HepG2 (cell line): Measurements from ENCODE around the gene LBX2. TPM values are rescaled to one million over a fixed set of nuclear protein-coding genes. Genes with fewer than 3 reads are reported as not detected.

ENCODE experiments used
- ATAC-seq: fragments of 200-7000 bp; cut with Tn5 transposase; 3 replicates; pipeline ENCODE4 v1.9.1; 2020; ENCODE audit warnings: mild to moderate bottlenecking, moderate library complexity
- BruUV-seq: library from RNA; stranded (reverse); fragments of 400-500 nt; replicated peaks from 2 replicates; lab custom pipeline; 2021; lab: Mats Ljungman, UMichigan
- CTCF ChIA-PET: fragments of 300-600 bp; formaldehyde crosslinking; extraction: SDS; loops from one replicate; lab custom pipeline; 2021; ENCODE audit warnings: low total read pairs, inconsistent platforms, low intra/inter-chr PET ratio; lab: Yijun Ruan, JAX
- POLR2A ChIA-PET: fragments of 350-600 bp; sonication (Branson Sonifier 250); formaldehyde crosslinking; loops from one replicate; lab custom pipeline; 2020; ENCODE audit warnings: antibody characterized with exemption, inconsistent platforms; lab: Yijun Ruan, JAX
- DNase-seq: peaks from one replicate; pipeline ENCODE4 v3.0.0-alpha.2; 2015; ENCODE audit warnings: low spot score
- FAIRE-seq: peaks from 3 replicates; lab custom pipeline; 2011; peaks lifted over from hg19 to GRCh38; lab: Jason Lieb, UNC
- H2AFZ ChIP-seq: one replicate; pipeline ENCODE4 v1.6.1; 2011; ENCODE audit warnings: low read length, inconsistent platforms
- H3K27ac ChIP-seq: fragments of 300-600 bp; 3 replicates; pipeline ENCODE4 v1.8.0; 2011; ENCODE audit warnings: mixed run types, mild to moderate bottlenecking, mixed read lengths, low read length, inconsistent platforms; ENCODE audit not compliant: insufficient read depth; ENCODE audit errors: extremely low read length
- H3K27me3 ChIP-seq, 2 experiments: fragments of 200-600 bp in 1 of 2; 2 replicates in 1 of 2; 3 replicates in 1 of 2; pipeline versions ENCODE4 v1.6.0 to v1.8.0; 2011; ENCODE audit warnings: low read length in 2 of 2, mild to moderate bottlenecking in 2 of 2, moderate library complexity in 2 of 2, inconsistent platforms in 1 of 2; ENCODE audit not compliant: insufficient read depth in 2 of 2, control insufficient read depth in 1 of 2
- H3K36me3 ChIP-seq, 2 experiments: fragments of 200-600 bp in 1 of 2; replicated peaks in 1 of 2; 2 replicates in 1 of 2; 3 replicates in 1 of 2; pipeline versions ENCODE4 v1.5.1 to v1.8.0; 2011; ENCODE audit warnings: low read length in 2 of 2, inconsistent platforms in 1 of 2; ENCODE audit not compliant: insufficient read depth in 2 of 2, control insufficient read depth in 1 of 2
- H3K4me1 ChIP-seq: 2 replicates; pipeline ENCODE4 v1.5.1; 2012; ENCODE audit warnings: low read length, inconsistent platforms; ENCODE audit not compliant: insufficient read depth
- H3K4me2 ChIP-seq: 2 replicates; pipeline ENCODE4 v1.6.0; 2011; ENCODE audit warnings: low read depth, low read length, inconsistent platforms
- H3K4me3 ChIP-seq, 3 experiments: fragments of 200-600 bp in 1 of 3; sonication (generic), shearing (Covaris generic) in 1 of 3; replicated peaks in 1 of 3; 2 replicates each; pipeline ENCODE4 v1.5.1; 2011 to 2016; ENCODE audit warnings: low read length in 3 of 3, inconsistent platforms in 2 of 3, low read depth in 2 of 3, mild to moderate bottlenecking in 2 of 3, control low read depth in 1 of 3, mixed read lengths in 1 of 3; ENCODE audit not compliant: insufficient read depth in 1 of 3
- H3K79me2 ChIP-seq: one replicate; pipeline ENCODE4 v1.6.1; 2011; ENCODE audit warnings: low read length, inconsistent platforms; ENCODE audit not compliant: insufficient read depth
- H3K9ac ChIP-seq: 2 replicates; pipeline ENCODE4 v1.6.0; 2011; ENCODE audit warnings: mild to moderate bottlenecking, low read depth, low read length, inconsistent platforms; ENCODE audit not compliant: insufficient read depth
- H3K9me3 ChIP-seq: 2 replicates; pipeline ENCODE4 v1.5.1; 2012; ENCODE audit warnings: mild to moderate bottlenecking, low read length
- H4K20me1 ChIP-seq: 2 replicates; pipeline ENCODE4 v1.6.0; 2011; ENCODE audit warnings: inconsistent platforms, mild to moderate bottlenecking, low read length, moderate library complexity; ENCODE audit not compliant: insufficient read depth
- GRHL1 ChIP-seq: sonication (generic); formaldehyde crosslinking; conservative IDR thresholded peaks from 2 replicates; pipeline ENCODE4 v1.8.0; 2022; ENCODE audit warnings: missing genetic modification reagents
- HNRNPL ChIP-seq: fragments of 200-400 bp; formaldehyde crosslinking; IDR thresholded peaks from 2 replicates; pipeline ENCODE4 v1.6.1; 2017; ENCODE audit warnings: mild to moderate bottlenecking, low read depth, low read length
- THAP8 ChIP-seq: sonication (generic); formaldehyde crosslinking; IDR thresholded peaks from 2 replicates; pipeline ENCODE4 v1.5.1; 2020; ENCODE audit warnings: missing genetic modification reagents, mild to moderate bottlenecking, borderline replicate concordance
- ZNF510 ChIP-seq: sonication (generic); formaldehyde crosslinking; IDR thresholded peaks from 2 replicates; pipeline ENCODE4 v1.4.0; 2020; ENCODE audit warnings: low read depth, mild to moderate bottlenecking, missing genetic modification reagents
- ZNF740 ChIP-seq: sonication (generic); formaldehyde crosslinking; IDR thresholded peaks from 2 replicates; pipeline ENCODE4 v1.4.0; 2020; ENCODE audit warnings: missing genetic modification reagents
- WGBS: methylation state at CpG from one replicate; pipeline ENCODE4 v1.1.6; 2017; ENCODE audit warnings: low lambda C conversion rate; 5-methylcytosine and 5-hydroxymethylcytosine counted together
- in situ Hi-C: cut with HindIII; loops from 2 replicates; pipeline ENCODE4 v1.10.0; 2017; ENCODE audit warnings: low pct_unique_long_range_greater_than_20kb; ENCODE audit not compliant: extremely low pct_ligation_motif_present
- intact Hi-C: fragments of 100-400 bp; cut with micrococcal nuclease; formaldehyde crosslinking; loops from one replicate; pipeline ENCODE4 v1.10.0; 2022; ENCODE audit not compliant: unreplicated experiment
- polyA plus RNA-seq, 8 experiments: library from polyadenylated mRNA; depleted of rRNA in 3 of 8; stranded (reverse) in 7 of 8; unstranded in 1 of 8; fragments of >200 nt; fragmentation: Illumina TruSeq in 4 of 8; extraction: Trizol in 4 of 8; gene quantifications; 2 replicates each; pipeline versions ENCODE4 v1.2.1 to v1.2.3, GENCODE V29; 2011 to 2016; ENCODE audit warnings: low read depth in 4 of 8, missing spikeins in 1 of 8, mixed read lengths in 1 of 8; ENCODE audit not compliant: insufficient read depth in 1 of 8
- total RNA-seq, 5 experiments: library from RNA; depleted of rRNA; stranded (reverse); fragments of >200 nt; fragmentation: Illumina TruSeq; extraction: Trizol; gene quantifications; 2 replicates each; pipeline ENCODE4 v1.2.3, GENCODE V29; 2016; ENCODE audit warnings: low read depth in 1 of 5
- TF ChIP-seq, protein P1 (sequence below): sonication (generic); formaldehyde crosslinking; IDR thresholded peaks from 2 replicates; pipeline ENCODE4 v1.5.0; 2020; ENCODE audit warnings: mild to moderate bottlenecking, missing genetic modification reagents, moderate library complexity
- TF ChIP-seq, protein P2 (sequence below): sonication (generic); formaldehyde crosslinking; IDR thresholded peaks from 2 replicates; pipeline ENCODE4 v1.5.0; 2020; ENCODE audit warnings: mild to moderate bottlenecking, missing genetic modification reagents, borderline replicate concordance

LBX2 gene
- total and polyA plus RNA-seq, 2 of the 13 experiments (the other 11 are each of a cell fraction or from before 2014, with no cell fraction given): 6.4 to 8.1 TPM

GRCh38 chr2:74536166-74536950 is 37.0 kb upstream of the LBX2 start:
- no peak overlapping the region for H2AFZ ChIP-seq
- POLR2A ChIA-PET: no interaction called here
- CTCF ChIA-PET: no interaction called here
- H3K27ac ChIP-seq: no peak overlapping the region
- no peak overlapping the region for H3K4me3 ChIP-seq
- H3K9ac ChIP-seq: no peak overlapping the region
- H3K4me2 ChIP-seq: no peak overlapping the region
- peaks cover 4 to 33% of the 10 kb centered on the region in 2 experiments; a peak in 3 of 5 replicates for H3K27me3 ChIP-seq
- BruUV-seq: no TSS peak
- H4K20me1 ChIP-seq: no peaks in the 10 kb centered on the region
- in situ Hi-C loops: no loop called here
- WGBS: 51% methylated on average over 19 of the region's 23 CpGs
- TF ChIP-seq, protein P1, sequence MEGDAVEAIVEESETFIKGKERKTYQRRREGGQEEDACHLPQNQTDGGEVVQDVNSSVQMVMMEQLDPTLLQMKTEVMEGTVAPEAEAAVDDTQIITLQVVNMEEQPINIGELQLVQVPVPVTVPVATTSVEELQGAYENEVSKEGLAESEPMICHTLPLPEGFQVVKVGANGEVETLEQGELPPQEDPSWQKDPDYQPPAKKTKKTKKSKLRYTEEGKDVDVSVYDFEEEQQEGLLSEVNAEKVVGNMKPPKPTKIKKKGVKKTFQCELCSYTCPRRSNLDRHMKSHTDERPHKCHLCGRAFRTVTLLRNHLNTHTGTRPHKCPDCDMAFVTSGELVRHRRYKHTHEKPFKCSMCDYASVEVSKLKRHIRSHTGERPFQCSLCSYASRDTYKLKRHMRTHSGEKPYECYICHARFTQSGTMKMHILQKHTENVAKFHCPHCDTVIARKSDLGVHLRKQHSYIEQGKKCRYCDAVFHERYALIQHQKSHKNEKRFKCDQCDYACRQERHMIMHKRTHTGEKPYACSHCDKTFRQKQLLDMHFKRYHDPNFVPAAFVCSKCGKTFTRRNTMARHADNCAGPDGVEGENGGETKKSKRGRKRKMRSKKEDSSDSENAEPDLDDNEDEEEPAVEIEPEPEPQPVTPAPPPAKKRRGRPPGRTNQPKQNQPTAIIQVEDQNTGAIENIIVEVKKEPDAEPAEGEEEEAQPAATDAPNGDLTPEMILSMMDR: 0 out of 2 replicates have a peak, but pooled peaks have one; percentile 7
- TF ChIP-seq ZNF740 (CRISPR knock-in tag) (peak; percentile 52; the same call in 1 of the 2 replicates), GRHL1 (no peak), THAP8 (CRISPR knock-in tag) (0 out of 2 replicates have a peak, but pooled peaks have one; percentile 28), HNRNPL (0 out of 2 replicates have a peak, but pooled peaks have one; percentile 40), ZNF510 (CRISPR knock-in tag) (no peak)
- TF ChIP-seq, protein P2, sequence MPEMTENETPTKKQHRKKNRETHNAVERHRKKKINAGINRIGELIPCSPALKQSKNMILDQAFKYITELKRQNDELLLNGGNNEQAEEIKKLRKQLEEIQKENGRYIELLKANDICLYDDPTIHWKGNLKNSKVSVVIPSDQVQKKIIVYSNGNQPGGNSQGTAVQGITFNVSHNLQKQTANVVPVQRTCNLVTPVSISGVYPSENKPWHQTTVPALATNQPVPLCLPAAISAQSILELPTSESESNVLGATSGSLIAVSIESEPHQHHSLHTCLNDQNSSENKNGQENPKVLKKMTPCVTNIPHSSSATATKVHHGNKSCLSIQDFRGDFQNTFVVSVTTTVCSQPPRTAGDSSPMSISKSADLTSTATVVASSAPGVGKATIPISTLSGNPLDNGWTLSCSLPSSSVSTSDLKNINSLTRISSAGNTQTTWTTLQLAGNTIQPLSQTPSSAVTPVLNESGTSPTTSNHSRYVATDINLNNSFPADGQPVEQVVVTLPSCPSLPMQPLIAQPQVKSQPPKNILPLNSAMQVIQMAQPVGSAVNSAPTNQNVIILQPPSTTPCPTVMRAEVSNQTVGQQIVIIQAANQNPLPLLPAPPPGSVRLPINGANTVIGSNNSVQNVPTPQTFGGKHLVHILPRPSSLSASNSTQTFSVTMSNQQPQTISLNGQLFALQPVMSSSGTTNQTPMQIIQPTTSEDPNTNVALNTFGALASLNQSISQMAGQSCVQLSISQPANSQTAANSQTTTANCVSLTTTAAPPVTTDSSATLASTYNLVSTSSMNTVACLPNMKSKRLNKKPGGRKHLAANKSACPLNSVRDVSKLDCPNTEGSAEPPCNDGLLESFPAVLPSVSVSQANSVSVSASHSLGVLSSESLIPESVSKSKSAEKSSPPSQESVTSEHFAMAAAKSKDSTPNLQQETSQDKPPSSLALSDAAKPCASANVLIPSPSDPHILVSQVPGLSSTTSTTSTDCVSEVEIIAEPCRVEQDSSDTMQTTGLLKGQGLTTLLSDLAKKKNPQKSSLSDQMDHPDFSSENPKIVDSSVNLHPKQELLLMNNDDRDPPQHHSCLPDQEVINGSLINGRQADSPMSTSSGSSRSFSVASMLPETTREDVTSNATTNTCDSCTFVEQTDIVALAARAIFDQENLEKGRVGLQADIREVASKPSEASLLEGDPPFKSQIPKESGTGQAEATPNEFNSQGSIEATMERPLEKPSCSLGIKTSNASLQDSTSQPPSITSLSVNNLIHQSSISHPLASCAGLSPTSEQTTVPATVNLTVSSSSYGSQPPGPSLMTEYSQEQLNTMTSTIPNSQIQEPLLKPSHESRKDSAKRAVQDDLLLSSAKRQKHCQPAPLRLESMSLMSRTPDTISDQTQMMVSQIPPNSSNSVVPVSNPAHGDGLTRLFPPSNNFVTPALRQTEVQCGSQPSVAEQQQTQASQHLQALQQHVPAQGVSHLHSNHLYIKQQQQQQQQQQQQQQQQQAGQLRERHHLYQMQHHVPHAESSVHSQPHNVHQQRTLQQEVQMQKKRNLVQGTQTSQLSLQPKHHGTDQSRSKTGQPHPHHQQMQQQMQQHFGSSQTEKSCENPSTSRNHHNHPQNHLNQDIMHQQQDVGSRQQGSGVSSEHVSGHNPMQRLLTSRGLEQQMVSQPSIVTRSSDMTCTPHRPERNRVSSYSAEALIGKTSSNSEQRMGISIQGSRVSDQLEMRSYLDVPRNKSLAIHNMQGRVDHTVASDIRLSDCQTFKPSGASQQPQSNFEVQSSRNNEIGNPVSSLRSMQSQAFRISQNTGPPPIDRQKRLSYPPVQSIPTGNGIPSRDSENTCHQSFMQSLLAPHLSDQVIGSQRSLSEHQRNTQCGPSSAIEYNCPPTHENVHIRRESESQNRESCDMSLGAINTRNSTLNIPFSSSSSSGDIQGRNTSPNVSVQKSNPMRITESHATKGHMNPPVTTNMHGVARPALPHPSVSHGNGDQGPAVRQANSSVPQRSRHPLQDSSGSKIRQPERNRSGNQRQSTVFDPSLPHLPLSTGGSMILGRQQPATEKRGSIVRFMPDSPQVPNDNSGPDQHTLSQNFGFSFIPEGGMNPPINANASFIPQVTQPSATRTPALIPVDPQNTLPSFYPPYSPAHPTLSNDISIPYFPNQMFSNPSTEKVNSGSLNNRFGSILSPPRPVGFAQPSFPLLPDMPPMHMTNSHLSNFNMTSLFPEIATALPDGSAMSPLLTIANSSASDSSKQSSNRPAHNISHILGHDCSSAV (CRISPR knock-in tag): no peak
- FAIRE-seq (no peak), DNase-seq (no peak), ATAC-seq (peak; percentile 59)
- H3K4me1 ChIP-seq: peaks cover 8% of the 10 kb centered on the region
- H3K79me2 ChIP-seq: no peaks in the 10 kb centered on the region
- no peaks in the 10 kb centered on the region for H3K9me3 ChIP-seq
- intact Hi-C loops: no loop called here
- H3K36me3 ChIP-seq: peaks cover 7 to 12% of the 10 kb centered on the region in 2 experiments; a peak in 3 of 5 replicates
